Subcutaneous adipose tissue (tissue), 4 donors: ENCODE data around the gene SYNDIG1. TPM values are rescaled to one million over a fixed set of nuclear protein-coding genes. Genes with fewer than 3 reads are reported as not detected.

ENCODE experiments used
- CTCF ChIP-seq: fragments of 450-650 bp; IDR thresholded peaks from one replicate; pipeline ENCODE4 v1.5.1; 2016; ENCODE audit warnings: low read depth, mild to moderate bottlenecking, control low read depth, antibody characterized with exemption, moderate library complexity
- total RNA-seq, 4 donors: library from RNA; depleted of rRNA; stranded (reverse); fragments of >200 nt; gene quantifications; one replicate each; pipeline ENCODE4 v1.1.0, GENCODE V29; 2016

The SYNDIG1 gene
- total RNA-seq, 4 donors from 2014 or later = 0.17 to 1.5 TPM; not detected in 2

GRCh38 chr20:24582373-24583168 is 113.1 kb downstream of the SYNDIG1 start:
- TF ChIP-seq CTCF = no peak

- no peak for TF ChIP-seq CTCF
Measured at GRCh38 chr20:24583169-24583792, 113.9 kb downstream of the SYNDIG1 start.

GRCh38 chr20:24584078-24584477 is 114.6 kb downstream of the SYNDIG1 start:
- TF ChIP-seq CTCF = no peak

- no peak for TF ChIP-seq CTCF
Measured at GRCh38 chr20:24584538-24585356, 115.3 kb downstream of the SYNDIG1 start.

- no peak for TF ChIP-seq CTCF
Measured at GRCh38 chr20:24585796-24586522, 116.5 kb downstream of the SYNDIG1 start.

GRCh38 chr20:24586523-24586840 is 117.1 kb downstream of the SYNDIG1 start:
- TF ChIP-seq CTCF = no peak
